Neural progenitor cell (in vitro differentiated cells): Measurements from ENCODE around the gene TDO2.
"Not testable (repeated sequence)": the region's sequence is repeated elsewhere in the genome, so short reads cannot be mapped to it uniquely, and the experiment has no call there.

Experiments
- EZH2 ChIP-seq: fragments of 200-600 bp; sonication (generic); IDR thresholded peaks from 2 replicates; pipeline ENCODE4 v1.6.1; 2017; ENCODE audit warnings: antibody characterized with exemption, mild to moderate bottlenecking, moderate library complexity
- EZH2phosphoT487 ChIP-seq: fragments of 200-600 bp; sonication (generic); IDR thresholded peaks from 2 replicates; pipeline ENCODE4 v1.6.1; 2017; ENCODE audit warnings: antibody characterized with exemption
- TF ChIP-seq, protein P1 (sequence below): fragments of 200-600 bp; sonication (generic); IDR thresholded peaks from 2 replicates; pipeline ENCODE4 v1.5.1; 2017; ENCODE audit warnings: antibody characterized with exemption, mild to moderate bottlenecking

GRCh38 chr4:155934634-155935033, 31.1 kb downstream of the TDO2 start:
- TF ChIP-seq, protein P1, sequence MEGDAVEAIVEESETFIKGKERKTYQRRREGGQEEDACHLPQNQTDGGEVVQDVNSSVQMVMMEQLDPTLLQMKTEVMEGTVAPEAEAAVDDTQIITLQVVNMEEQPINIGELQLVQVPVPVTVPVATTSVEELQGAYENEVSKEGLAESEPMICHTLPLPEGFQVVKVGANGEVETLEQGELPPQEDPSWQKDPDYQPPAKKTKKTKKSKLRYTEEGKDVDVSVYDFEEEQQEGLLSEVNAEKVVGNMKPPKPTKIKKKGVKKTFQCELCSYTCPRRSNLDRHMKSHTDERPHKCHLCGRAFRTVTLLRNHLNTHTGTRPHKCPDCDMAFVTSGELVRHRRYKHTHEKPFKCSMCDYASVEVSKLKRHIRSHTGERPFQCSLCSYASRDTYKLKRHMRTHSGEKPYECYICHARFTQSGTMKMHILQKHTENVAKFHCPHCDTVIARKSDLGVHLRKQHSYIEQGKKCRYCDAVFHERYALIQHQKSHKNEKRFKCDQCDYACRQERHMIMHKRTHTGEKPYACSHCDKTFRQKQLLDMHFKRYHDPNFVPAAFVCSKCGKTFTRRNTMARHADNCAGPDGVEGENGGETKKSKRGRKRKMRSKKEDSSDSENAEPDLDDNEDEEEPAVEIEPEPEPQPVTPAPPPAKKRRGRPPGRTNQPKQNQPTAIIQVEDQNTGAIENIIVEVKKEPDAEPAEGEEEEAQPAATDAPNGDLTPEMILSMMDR = not testable (repeated sequence)
- TF ChIP-seq EZH2, EZH2phosphoT487: not testable (repeated sequence)
